Neural progenitor cell (in vitro differentiated cells): ENCODE data around the gene WBP1L.

ENCODE experiments used
- EZH2 ChIP-seq: fragments of 200-600 bp; sonication (generic); IDR thresholded peaks from 2 replicates; pipeline ENCODE4 v1.6.1; 2017; ENCODE audit warnings: antibody characterized with exemption, mild to moderate bottlenecking, moderate library complexity
- TF ChIP-seq, protein P1 (sequence below): fragments of 200-600 bp; sonication (generic); IDR thresholded peaks from 2 replicates; pipeline ENCODE4 v1.5.1; 2017; ENCODE audit warnings: antibody characterized with exemption, mild to moderate bottlenecking

DNA sequence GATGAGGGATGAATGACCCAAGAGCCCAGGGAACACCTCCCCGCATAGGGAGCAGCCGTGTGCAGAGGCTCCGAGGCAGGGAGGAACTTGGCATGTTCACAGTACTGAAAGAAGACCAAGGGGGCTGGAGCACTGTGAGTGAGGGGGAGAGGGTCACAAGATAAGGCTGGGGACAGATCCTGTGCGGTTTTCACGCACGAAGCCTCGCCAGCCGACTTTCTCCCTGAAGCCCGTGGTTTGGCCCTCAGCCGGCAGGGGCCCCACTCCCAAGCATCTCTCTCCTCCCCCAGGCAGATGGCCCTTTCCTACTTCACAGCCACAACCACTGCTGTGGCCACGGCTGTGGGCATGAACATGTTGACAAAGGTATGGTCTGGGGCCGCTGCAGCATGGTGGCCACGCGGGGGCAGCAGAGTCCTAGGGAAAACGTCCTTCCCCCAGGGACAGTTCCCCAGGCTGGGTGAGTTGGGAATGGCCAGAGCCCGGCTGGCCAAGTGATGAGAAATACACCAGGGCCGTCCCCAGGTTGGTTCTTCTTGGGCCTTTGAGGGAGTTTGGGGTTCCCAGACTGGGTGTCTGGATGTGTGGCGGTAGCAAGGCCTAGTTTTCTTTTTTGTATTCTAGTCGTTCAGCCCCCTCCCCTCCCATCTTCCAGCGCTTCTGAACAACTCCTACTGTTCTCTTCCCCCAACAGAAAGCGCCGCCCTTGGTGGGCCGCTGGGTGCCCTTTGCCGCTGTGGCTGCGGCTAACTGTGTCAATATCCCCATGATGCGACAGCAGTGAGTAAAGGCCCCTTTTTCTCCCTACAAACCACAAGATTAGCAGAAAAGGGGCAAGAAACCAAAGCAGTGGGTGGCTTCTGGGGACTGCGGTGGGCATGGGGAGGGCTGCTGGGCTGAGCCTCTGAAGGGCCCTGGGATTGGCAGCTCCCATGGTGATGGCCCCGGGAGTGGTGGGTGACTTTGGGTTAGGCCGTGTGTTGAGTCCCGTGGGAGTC lies 14.4 kb upstream of the WBP1L start:
- TF ChIP-seq EZH2: no peak
- TF ChIP-seq, protein P1, sequence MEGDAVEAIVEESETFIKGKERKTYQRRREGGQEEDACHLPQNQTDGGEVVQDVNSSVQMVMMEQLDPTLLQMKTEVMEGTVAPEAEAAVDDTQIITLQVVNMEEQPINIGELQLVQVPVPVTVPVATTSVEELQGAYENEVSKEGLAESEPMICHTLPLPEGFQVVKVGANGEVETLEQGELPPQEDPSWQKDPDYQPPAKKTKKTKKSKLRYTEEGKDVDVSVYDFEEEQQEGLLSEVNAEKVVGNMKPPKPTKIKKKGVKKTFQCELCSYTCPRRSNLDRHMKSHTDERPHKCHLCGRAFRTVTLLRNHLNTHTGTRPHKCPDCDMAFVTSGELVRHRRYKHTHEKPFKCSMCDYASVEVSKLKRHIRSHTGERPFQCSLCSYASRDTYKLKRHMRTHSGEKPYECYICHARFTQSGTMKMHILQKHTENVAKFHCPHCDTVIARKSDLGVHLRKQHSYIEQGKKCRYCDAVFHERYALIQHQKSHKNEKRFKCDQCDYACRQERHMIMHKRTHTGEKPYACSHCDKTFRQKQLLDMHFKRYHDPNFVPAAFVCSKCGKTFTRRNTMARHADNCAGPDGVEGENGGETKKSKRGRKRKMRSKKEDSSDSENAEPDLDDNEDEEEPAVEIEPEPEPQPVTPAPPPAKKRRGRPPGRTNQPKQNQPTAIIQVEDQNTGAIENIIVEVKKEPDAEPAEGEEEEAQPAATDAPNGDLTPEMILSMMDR: peak; percentile 90
